Kidney (tissue), 14 donors: ENCODE results near the gene CNTFR. TPM values are rescaled to one million over a fixed set of nuclear protein-coding genes. Genes with fewer than 3 reads are reported as not detected.
A peak's percentile ranks its signal among the peaks of the same experiment; 100 is the strongest.

Source experiments
- DNase-seq, 5 donors: peaks; one replicate each; pipeline ENCODE4 v3.0.0-alpha.2; 2013 to 2020
- FAIRE-seq: peaks from 2 replicates; lab custom pipeline; 2012; peaks lifted over from hg19 to GRCh38; lab: Jason Lieb, UNC
- H3K27ac ChIP-seq, 2 donors: one replicate each; pipeline ENCODE4 v1.7.0; 2013; ENCODE audit warnings: low read depth in 2 of 2, low read length in 2 of 2, inconsistent platforms in 1 of 2
- H3K27me3 ChIP-seq: one replicate; pipeline ENCODE4 v1.7.1; 2013; ENCODE audit warnings: low read length, inconsistent platforms; ENCODE audit not compliant: control insufficient read depth, insufficient read depth
- H3K36me3 ChIP-seq, 3 donors: one replicate each; pipeline versions ENCODE4 v1.7.0 to v1.7.1; 2013; ENCODE audit warnings: low read length in 3 of 3, control low read depth in 1 of 3, inconsistent platforms in 1 of 3; ENCODE audit not compliant: insufficient read depth in 3 of 3, control insufficient read depth in 2 of 3
- H3K4me1 ChIP-seq, 3 donors: one replicate each; pipeline versions ENCODE4 v1.7.0 to v1.7.1; 2013; ENCODE audit warnings: low read length in 3 of 3, inconsistent platforms in 1 of 3, low read depth in 1 of 3; ENCODE audit not compliant: control insufficient read depth in 2 of 3, insufficient read depth in 2 of 3
- H3K4me3 ChIP-seq, 3 donors: one replicate each; pipeline versions ENCODE4 v1.7.0 to v1.8.1; 2013; ENCODE audit warnings: low read length in 3 of 3, control low read depth in 1 of 3, inconsistent platforms in 1 of 3
- H3K9ac ChIP-seq, 3 donors: one replicate each; pipeline versions ENCODE4 v1.7.0 to v1.7.1; 2013; ENCODE audit warnings: low read length in 3 of 3, control low read depth in 1 of 3, inconsistent platforms in 1 of 3
- H3K9me3 ChIP-seq, 3 donors: one replicate each; pipeline versions ENCODE4 v1.7.0 to v1.7.1; 2013; ENCODE audit warnings: low read length in 3 of 3, control low read depth in 1 of 3, inconsistent platforms in 1 of 3; ENCODE audit not compliant: control insufficient read depth in 2 of 3, insufficient read depth in 1 of 3
- CTCF ChIP-seq: IDR thresholded peaks from 3 replicates; pipeline ENCODE4 v1.5.1; 2012; ENCODE audit warnings: mild to moderate bottlenecking, moderate library complexity, borderline replicate concordance; ENCODE audit not compliant: insufficient read depth; ENCODE audit errors: extremely low read depth
- intact Hi-C: fragments of 100-400 bp; cut with DNase I; formaldehyde crosslinking; loops from one replicate; pipeline ENCODE4 v1.11.1; 2022
- polyA plus RNA-seq: library from polyadenylated mRNA; stranded (reverse); fragments of 350-450 nt; fragmentation: Illumina TruSeq; extraction: RNeasy Lipid Tissue Mini Kit (QIAGEN cat#74804); gene quantifications from one replicate; pipeline ENCODE4 v1.2.3, GENCODE V29; 2014; ENCODE audit warnings: low read depth, low replicate concordance; ENCODE audit not compliant: insufficient read depth
- total RNA-seq: library from RNA; stranded (reverse); fragmentation: NEBNext Ultra II Directional; extraction: Animal tissue kit (Norgen Biotek cat#: 25700); gene quantifications from one replicate; pipeline ENCODE4 v1.2.1, GENCODE V29; 2021
- donor health status: control.
- donor health status: control.
- donor health status: control.
- donor health status: control.
- donor health status: control.
- donor health status: DM: yes; HTN: yes; CAD: no.
- donor health status: Normal renal cell carcinoma (clear cell type).

CNTFR gene
- total and polyA plus RNA-seq, 2 donors from 2014 or later: 1.7 to 3.7 TPM

- DNase-seq (peak; percentile 95 to 97 (median 96)), FAIRE-seq (no peak)
- Histone ChIP-seq H3K4me1 (peaks cover 0 to 8% (median 0%) of the 10 kb centered on the region in 3 donors), H3K4me3 (peak within 1 kb of the TSS in 2 of 3 donors; percentile 0 to 49), H3K27me3 (peaks cover 2% of the 10 kb centered on the region), H3K9ac (peak within 1 kb of the TSS in 2 of 3 donors; percentile 30 to 68), H3K27ac (no peak within 1 kb of the TSS), H3K36me3 (no peaks in the 10 kb centered on the region), H3K9me3 (no peaks in the 10 kb centered on the region)
- TF ChIP-seq CTCF: no peak
- intact Hi-C loops: no loop called here
These were observed 66.3 kb downstream of the CNTFR start, which contains the start of gene ENHO for GRCh38 chr9:34522971-34523797. ENHO (minus strand) TSS chr9:34522990; CDS start chr9:34521695, 1,295 bp downstream.

GRCh38 chr9:34522091-34522887 is 67.2 kb downstream of the CNTFR start:
- intact Hi-C loops: no loop called here
- peaks cover 0 to 8% (median 0%) of the 10 kb centered on the region in 3 donors for H3K4me1 ChIP-seq
- peaks cover 2% of the 10 kb centered on the region for H3K27me3 ChIP-seq
- no peaks in the 10 kb centered on the region for H3K36me3 ChIP-seq
- DNase-seq: peak in 2 of 5 donors; percentile 35 to 76
- no peak for FAIRE-seq
- peak overlapping the region in 2 of 3 donors; percentile 30 to 41 for H3K9ac ChIP-seq
- peak overlapping the region in 2 of 3 donors; percentile 0 to 46 for H3K4me3 ChIP-seq
- TF ChIP-seq CTCF: no peak
- no peaks in the 10 kb centered on the region for H3K9me3 ChIP-seq
- no peak overlapping the region for H3K27ac ChIP-seq

- TF ChIP-seq CTCF: no peak
- Histone ChIP-seq H3K9me3 (no peaks in the 10 kb centered on the region), H3K4me3 (no peak overlapping the region), H3K27ac (no peak overlapping the region), H3K27me3 (peaks cover 2% of the 10 kb centered on the region), H3K9ac (no peak overlapping the region), H3K36me3 (no peaks in the 10 kb centered on the region), H3K4me1 (peaks cover 0 to 8% (median 0%) of the 10 kb centered on the region in 3 donors)
- no peak for FAIRE-seq
- DNase-seq: no peak
- intact Hi-C loops: no loop called here
These were observed 68.0 kb downstream of the CNTFR start for GRCh38 chr9:34521406-34522045.
